ENCODE data around the gene SVIL.

GRCh38 chr10:29452546-29452945 is 182.2 kb downstream of the SVIL start:
- TF ChIP-seq CTCF (conservative IDR thresholded peaks at IDR 0.05; ENCODE audit: low read length) (no peak), EZH2phosphoT487 (IDR thresholded peaks at IDR 0.05; ENCODE audit: borderline replicate concordance, low read depth, low read length) (no peak)
